ENCODE measurements around the gene PALMD. TPM values are rescaled to one million over a fixed set of nuclear protein-coding genes. Genes with fewer than 3 reads are reported as not detected.

PALMD gene
- total RNA-seq, 1 donor = 16.8 TPM

DNA sequence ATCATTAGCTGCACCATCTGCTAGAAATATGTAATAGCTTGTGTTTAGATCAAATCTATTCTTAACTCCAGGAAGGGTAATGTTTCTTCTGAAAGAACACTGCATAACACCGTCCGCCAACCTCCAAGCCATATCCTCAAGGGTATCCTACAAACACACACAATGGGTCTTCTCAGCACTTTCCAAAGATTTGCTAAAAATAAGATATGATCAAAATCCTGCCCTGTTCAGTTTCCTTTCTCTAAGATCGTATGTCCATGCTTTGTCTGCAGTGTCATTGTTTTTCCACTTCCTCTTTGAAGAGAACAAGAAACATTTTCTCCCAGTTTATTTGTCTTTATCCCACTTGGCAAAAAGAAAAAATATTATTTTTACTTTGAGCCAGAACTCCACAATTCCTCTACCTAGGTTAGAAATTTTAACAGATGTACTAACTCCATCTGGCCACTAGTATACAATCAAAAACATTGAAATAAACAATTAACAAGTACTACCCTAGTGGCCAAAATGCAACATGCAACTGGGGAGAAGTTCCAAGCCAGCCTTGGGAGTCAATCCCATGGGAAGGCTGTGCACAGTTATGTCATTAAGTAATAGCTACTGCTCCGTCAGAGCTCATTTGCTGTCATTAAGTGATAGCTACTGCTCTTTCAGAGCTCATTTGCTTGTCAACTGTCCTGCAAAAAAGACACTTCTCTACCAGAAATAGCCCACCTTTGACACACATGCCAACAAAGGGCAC, 82.8 kb downstream of the PALMD start:
- DNase-seq (ENCODE audit: low read depth) = no peak
- H3K4me3 ChIP-seq (ENCODE audit: low read depth, low read length) = no peak overlapping the region
- peak; percentile 48 for TF ChIP-seq CTCF (IDR thresholded peaks at IDR 0.05; ENCODE audit: insufficient read depth, low read depth, low read length)

GRCh38 chr1:99731384-99731783, 85.5 kb downstream of the PALMD start:
- DNase-seq (ENCODE audit: low read depth) = no peak
- H3K4me3 ChIP-seq (ENCODE audit: low read depth, low read length) = no peak overlapping the region
- no peak for TF ChIP-seq CTCF (IDR thresholded peaks at IDR 0.05; ENCODE audit: insufficient read depth, low read depth, low read length)

DNA sequence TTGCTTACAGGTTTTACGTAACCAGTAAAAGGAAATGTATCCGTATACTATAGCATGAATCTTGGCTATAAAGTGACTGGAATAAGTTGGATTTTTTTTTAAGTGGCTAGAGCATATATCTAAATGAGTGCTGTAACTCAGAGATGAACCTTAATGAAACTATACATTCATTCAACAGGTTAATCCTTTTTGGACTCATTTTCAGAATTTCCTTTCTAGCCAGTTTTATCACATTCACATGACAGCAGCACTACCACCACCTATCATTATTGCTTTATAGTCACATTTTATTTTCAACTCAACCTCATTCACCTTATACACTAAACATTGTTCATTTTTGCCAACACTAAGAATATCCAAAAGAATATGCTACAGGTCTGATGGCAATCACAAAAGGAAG, 89.9 kb downstream of the PALMD start:
- no peak for TF ChIP-seq CTCF (IDR thresholded peaks at IDR 0.05; ENCODE audit: insufficient read depth, low read depth, low read length)
- no peak for DNase-seq (ENCODE audit: low read depth)

DNA sequence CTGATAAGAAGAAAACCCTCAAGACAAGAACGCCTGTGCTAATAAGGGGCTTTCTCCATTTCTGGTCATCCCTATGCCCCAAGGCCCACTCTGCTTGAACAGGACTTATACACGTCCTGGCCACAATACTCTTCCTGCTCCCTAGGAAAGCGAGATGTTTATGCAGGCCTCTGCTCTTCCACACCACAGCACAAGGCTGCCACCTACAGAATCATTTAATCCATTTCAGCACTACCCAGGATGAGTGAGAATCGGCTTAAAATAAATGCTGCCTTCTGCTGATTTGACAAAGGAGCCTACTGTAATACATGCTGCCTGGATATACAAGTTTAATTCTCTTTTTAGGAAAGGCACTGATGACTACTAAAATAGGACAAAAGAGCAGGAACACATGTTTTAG, 91.1 kb downstream of the PALMD start:
- peak; percentile 70 for DNase-seq (ENCODE audit: low read depth)
- TF ChIP-seq CTCF (IDR thresholded peaks at IDR 0.05; ENCODE audit: insufficient read depth, low read depth, low read length) = peak; percentile 60
- no peak overlapping the region for H3K4me3 ChIP-seq (ENCODE audit: low read depth, low read length)

More for the DNA sequence above, 89.9 kb downstream of the PALMD start:
- no peak overlapping the region for H3K4me3 ChIP-seq (ENCODE audit: low read depth, low read length)

DNA sequence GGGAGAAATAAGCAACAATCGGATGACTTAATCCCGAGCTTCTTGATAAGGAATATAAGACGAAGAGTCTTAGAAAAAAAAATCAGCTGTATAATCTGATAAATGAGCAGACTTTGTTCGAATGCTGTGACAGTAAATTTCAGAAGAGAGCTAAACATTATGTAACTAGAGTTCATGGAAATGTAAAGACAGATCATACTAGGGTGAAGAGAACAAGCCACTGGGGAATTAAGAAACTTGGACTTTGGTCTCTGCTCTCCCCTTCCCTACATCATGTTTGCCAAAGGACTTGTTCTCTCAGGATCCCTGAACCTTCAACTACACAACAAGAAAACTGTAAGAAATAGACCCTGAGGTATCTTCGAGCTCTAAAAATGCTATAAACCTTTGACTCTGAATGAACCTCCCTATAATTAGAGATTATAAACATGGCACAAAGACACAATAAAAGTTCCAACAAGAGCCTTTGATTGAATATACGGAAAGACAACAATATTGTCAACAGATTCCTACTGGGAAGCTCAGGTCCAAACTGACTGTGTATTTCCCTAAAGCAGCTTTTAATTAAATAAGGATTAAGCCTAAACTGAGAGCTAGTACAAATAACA, 93.0 kb downstream of the PALMD start:
- TF ChIP-seq CTCF (IDR thresholded peaks at IDR 0.05; ENCODE audit: insufficient read depth, low read depth, low read length) = no peak
- H3K4me3 ChIP-seq (ENCODE audit: low read depth, low read length) = no peak overlapping the region
- no peak for DNase-seq (ENCODE audit: low read depth)

DNA sequence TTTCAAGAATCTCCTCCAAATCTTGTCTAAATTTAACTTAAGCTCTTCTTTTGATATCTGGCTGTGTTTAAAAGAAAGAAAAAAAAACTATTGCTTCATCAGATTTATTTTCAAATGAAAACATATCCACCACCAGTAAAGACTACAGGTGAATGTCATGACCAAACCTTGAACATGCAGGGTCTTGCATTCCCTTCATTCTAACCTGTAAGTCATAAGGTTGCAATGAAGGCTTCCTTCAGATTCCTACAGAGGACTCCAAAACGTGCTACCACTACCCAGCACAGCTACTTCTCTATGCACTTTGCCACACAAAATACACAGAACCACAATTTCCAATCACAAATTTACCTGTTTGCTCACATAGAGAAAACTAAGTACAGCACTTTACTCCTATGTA, 94.2 kb downstream of the PALMD start:
- no peak overlapping the region for H3K4me3 ChIP-seq (ENCODE audit: low read depth, low read length)
- TF ChIP-seq CTCF (IDR thresholded peaks at IDR 0.05; ENCODE audit: insufficient read depth, low read depth, low read length) = no peak
- no peak for DNase-seq (ENCODE audit: low read depth)

Other genes starting within 250 kb of the PALMD start
- 17.7 and 20.7 TPM in 2 replicates for gene FRRS1, start 120.5 kb downstream of the PALMD start, total RNA-seq
- gene AGL, start 204.2 kb downstream of the PALMD start, total RNA-seq = 11.6 and 12.5 TPM in 2 replicates

Measured in fibroblast of villous mesenchyme (primary cell).